COLO668 (cell line): Measurements from ENCODE around the gene ACAT2.
"Not testable (repeated sequence)": the region's sequence is repeated elsewhere in the genome, so short reads cannot be mapped to it uniquely, and the experiment has no call there.

Source experiments
- DNase-seq: peaks from one replicate; lab custom pipeline; 2025; ENCODE audit not compliant: unreplicated experiment; lab: John Stamatoyannopoulos, UW

Gene ACAT2

DNA sequence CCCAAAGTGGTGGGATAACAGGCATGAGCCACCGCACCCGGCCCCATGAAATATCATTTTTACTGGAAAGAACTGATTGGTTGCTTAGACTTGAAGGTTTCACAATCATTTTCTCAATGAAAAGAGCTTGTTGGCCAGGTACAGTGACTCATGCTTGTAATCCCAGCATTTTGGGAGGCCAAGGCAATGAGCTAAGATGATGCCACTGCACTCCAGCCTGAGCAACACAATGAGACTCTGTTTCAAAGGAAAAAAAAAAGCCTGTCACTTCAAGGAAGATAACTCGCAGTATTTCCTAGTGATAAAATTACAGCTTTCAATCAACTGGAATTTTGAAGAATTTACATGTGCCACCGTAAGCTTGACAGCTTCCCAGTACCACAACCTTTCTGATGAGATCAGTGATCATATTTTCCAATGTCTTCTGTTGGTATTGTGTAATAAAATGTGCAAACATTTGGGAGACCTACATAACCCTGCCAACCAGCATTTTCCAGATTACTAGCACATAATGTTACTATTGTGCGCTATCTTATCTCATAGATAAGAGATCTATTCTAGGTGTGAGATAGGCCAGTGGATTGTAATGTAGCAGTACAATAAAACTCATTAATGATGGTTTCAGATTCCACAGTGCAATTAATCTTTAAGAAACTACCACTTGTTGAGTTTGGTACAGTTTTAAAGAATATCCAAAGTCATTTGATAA lies 45.5 kb downstream of the ACAT2 start:
- no peak for DNase-seq

GRCh38 chr6:159808647-159809046 lies 46.8 kb downstream of the ACAT2 start:
- no peak for DNase-seq

- no peak for DNase-seq
Measured at GRCh38 chr6:159809149-159809548, 47.3 kb downstream of the ACAT2 start.

DNA sequence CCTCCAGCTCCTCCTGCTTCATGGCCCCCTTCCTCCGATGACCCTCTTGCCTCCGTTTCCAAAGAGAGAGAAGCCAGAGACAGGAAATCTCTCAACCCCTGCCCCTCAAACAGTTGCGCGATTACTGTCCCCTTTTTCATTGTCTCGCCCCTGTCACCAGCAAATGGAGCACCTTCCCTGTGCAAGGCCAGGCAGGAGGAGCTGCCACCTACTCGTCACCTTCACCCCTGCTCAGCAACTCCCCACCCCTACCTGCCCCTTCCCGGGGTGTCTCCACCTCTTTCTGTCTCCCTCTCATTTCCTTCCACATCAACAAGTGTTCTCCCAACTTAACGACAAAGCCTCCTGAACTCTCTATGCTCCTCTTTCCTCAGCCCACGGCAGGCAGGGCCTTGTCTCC lies 51.9 kb downstream of the ACAT2 start:
- DNase-seq = no peak

DNA sequence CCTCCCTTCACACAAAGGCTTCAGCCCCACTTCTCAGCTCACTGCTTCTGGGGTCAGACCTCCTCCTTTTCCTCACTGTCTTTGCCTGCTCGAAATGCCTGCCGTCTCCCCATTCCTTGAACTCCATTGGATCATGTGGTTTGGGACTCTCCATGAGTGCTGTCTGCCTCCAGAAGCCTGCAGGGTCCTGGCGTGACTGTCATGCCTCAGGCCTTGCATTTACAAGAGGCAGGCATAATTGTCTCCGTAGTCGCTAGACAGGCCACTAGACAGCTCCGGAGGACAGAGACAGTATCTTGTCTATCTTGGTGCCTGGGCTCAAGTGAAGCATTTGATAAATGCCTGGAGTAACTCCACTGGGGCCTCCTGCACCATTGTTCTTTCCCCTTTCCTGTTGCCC lies 53.6 kb downstream of the ACAT2 start:
- no peak for DNase-seq

DNA sequence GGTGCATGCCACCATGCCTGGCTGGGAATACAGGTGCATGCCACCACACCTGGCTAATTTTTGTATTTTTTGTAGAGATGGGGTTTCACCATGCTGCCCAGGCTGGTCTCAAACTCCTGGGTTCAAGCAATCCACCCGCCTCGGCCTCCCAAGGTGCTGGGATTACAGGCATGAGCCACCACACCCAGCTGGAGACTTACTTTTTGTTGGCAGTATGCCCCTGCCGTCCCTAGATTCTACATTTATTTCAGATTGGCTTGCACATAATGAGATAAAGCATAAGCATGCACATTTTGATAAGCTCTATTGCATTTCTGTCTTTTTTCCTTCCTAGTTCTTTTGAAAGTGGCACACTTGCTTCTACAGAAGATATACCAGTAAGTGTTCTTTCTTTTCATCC lies 54.9 kb downstream of the ACAT2 start:
- DNase-seq = not testable (repeated sequence)

DNA sequence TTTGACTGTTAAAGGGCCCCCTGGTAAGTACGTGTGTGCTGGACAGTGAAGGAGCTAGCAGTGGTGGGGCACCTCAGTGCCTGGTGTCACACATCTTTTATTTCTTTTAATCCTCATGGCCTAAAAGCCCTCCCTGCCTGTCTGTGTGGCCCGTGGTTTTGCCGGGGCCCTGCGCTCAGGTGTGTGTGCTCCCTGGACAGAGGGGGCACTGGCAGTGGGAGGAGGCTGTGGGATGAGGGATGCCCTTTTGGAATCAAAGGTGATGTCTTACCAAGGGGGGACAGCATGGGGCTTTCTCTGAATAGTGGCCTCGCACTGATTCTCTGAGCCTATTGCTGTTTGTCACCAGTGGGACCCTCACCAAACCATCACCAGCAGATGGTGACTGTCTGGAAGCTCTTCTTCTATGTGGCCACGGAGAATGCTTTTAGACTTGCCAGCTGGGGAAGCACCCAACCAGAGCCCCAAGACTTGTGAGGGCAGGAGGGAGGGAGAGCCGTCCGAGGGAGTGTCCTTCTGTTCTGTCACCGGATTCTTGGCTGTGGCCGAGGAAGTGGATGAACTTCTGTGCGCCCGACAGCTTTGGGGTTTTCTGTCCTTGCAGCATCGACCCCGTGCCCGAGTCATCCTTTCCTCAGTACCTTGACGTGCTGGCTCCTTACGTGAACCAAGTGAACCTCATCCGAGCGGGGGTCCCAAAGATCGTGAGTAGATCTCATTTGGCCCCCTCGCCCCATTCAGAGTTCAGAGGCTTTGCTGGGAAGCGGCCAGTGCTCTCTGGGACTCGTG lies 56.3 kb downstream of the ACAT2 start:
- DNase-seq = no peak

DNA sequence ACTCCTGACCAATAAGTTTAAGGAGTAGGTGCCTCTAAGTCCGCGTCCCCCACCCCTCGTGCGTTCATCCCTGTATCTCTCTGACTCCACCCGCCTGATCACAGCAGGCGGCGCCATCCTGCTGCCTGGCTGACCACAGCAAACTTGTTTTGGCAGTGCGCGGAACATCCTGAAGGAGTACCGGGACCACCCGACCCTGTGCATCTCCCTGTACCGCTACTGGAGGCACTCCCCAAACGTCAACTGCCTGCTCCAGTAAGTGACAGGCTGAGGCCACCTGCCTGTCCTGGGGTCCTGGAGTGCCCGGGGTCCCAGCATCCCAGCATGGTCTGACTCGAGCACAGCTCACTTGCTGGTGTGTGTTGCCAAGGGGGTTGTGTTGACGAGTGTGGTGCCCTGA lies 57.3 kb downstream of the ACAT2 start:
- DNase-seq = no peak

DNA sequence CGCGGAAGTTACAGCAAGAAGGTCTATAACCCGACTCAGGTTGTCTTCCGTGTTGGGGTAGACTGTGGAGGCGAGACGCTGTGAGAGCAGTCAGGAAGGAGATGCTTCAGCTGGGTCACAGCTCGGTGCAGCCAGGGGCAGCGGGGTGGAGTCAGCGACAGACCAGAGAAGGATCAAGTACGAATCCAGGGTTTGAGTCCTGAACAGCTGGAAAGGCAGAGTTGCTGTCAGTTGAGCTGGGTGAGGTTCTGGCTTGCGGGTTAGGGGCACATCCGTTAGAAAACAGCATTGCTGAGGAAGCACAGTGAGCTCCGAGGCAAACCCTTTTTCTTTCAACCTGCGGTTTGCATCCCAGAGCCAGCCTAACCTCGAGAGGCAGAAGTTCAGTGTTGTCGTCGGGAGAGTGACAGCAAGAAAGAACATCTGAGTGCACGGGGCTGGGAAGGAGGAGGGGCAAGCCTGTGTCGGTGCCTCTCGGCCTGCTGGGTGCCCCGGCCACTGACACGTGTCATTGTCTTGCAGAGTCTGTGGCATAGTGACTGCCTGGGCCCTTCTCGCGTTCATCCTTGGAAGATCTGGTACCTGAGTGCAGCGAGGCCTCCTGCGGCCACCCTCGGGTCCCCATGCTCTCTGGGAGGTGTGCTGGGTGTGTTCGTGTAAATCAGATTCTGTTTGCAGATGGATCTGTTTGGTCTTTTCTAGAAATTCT lies 58.2 kb downstream of the ACAT2 start:
- no peak for DNase-seq

- DNase-seq = no peak
Measured at GRCh38 chr6:159821122-159821521, 59.3 kb downstream of the ACAT2 start.

DNA sequence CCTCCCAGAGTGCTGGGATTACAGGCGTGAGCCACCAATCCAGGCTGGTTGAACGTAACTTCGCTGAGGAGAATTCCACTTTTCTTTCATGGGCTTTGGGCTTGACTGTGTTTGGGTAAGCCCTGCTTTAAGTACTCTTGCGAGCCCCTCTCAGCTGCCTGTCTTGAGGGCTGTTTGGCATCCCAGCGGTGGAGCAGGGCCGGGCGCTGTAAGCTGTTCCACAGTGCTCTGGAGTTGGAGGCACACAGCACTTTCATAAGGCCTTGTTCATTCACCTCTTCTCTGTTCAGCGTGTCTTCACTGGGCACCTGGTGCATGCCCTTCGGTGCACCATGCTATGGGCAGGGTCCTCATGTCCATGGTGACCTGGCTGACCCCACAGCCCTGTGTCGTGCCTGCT lies 59.9 kb downstream of the ACAT2 start:
- no peak for DNase-seq

- no peak for DNase-seq
Measured at GRCh38 chr6:159823953-159824352, 62.1 kb downstream of the ACAT2 start.

- not testable (repeated sequence) for DNase-seq
Measured at GRCh38 chr6:159824690-159825089, 62.8 kb downstream of the ACAT2 start.

DNA sequence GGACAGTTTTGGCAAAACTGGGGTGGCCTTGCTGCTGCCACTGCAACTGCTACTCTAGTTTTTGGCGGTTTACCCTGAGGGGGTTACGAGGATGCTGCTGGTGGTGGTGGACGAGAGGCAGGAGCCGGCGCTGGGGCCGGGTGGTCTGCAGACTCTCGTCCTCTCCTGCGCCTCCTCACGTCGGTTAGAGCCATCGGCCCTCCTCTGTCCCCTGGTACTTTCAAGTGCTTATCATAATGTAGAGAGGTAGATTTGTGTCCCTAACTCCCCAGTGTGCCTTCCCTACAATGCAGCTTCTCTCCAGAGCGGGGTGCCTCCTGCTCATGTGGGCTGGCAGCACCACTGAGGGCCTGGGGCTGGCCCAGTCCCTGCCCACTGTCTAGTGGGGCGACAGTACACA lies 64.2 kb downstream of the ACAT2 start:
- no peak for DNase-seq

- peak; percentile 36 for DNase-seq
Measured at GRCh38 chr6:159826968-159827647, 65.3 kb downstream of the ACAT2 start.

- DNase-seq = no peak
Measured at GRCh38 chr6:159828074-159828473, 66.2 kb downstream of the ACAT2 start.
